Measurements from ENCODE around the gene FNIP2. TPM values are rescaled to one million over a fixed set of nuclear protein-coding genes. Genes with fewer than 3 reads are reported as not detected.
A peak's percentile ranks its signal among the peaks of the same experiment; 100 is the strongest.

The FNIP2 gene
- total and polyA plus RNA-seq, 2 donors (not counting 1 experiment from before 2014, with no cell fraction given), result 16.9 to 36.8 TPM

DNA sequence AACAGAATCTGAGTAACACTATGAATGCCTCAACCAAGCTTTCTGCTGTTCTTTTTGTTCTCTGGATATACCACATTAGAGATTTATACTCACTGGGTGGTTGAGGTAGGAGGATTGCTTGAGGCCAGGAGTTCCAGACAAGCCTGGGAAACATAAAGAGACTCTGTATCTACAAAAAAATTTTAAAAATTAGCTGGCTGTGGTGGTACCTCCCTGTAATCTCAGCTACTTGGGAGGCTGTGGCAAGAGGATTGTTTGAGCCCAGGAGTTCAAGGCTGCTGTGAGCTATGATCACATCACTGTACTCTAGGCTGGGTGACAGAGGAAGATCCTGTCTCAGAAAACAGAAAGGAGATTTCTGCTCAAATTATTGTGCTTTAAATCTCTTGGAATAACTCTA is 172.5 kb downstream of the FNIP2 start:
- H2AFZ ChIP-seq (ENCODE audit: low read length), result no peak overlapping the region
- DNase-seq (ENCODE audit: low read depth in 2 of 2), result no peak
- H3K36me3 ChIP-seq (ENCODE audit: control insufficient read depth, insufficient read depth, low read length), result no peaks in the 10 kb centered on the region
- H4K20me1 ChIP-seq (ENCODE audit: control insufficient read depth, extremely low read depth, insufficient read depth, low read length), result no peaks in the 10 kb centered on the region
- H3K79me2 ChIP-seq (ENCODE audit: control insufficient read depth, insufficient read depth, low read length), result no peaks in the 10 kb centered on the region
- H3K27me3 ChIP-seq (ENCODE audit: control insufficient read depth, insufficient read depth, low read length), result no peaks in the 10 kb centered on the region
- H3K9me3 ChIP-seq (ENCODE audit: control insufficient read depth, insufficient read depth, low read depth, low read length), result no peaks in the 10 kb centered on the region
- H3K4me3 ChIP-seq (replicated peaks in 1 of 4; ENCODE audit: control extremely low read depth in 1 of 4, insufficient read depth in 1 of 4, low read depth in 3 of 4, low read length in 4 of 4), result no peak overlapping the region
- no peak overlapping the region for H3K27ac ChIP-seq (ENCODE audit: insufficient read depth, low read length)
- no peak overlapping the region for H3K9ac ChIP-seq (ENCODE audit: insufficient read depth, low read length)
- H3K4me1 ChIP-seq (ENCODE audit: control insufficient read depth, extremely low read depth, insufficient read depth, low read length), result no peaks in the 10 kb centered on the region
- H3K4me2 ChIP-seq (ENCODE audit: extremely low read depth, insufficient read depth, low read length), result no peak overlapping the region
- TF ChIP-seq EZH2 (IDR thresholded peaks at IDR 0.05; ENCODE audit: low read length, missing control alignments), result no peak

DNA sequence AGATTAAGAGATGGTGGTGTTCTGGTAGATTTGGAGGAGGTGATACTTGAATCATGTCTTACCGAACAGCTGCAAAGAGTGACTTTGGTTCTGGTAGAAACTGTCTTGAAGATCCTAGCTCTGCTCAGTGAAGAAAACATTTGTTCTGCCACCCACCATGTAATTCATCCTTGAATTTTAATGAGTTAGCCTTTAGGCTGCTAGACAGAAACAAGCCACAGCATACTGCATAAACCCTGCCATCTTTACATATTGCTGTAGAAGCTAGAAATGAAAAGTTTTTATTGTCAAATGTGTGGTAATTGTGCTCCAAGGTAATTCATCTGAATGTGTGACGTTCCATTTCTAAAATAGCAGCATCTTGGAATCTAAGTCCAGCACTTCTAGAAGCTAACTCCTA is 173.1 kb downstream of the FNIP2 start:
- Histone ChIP-seq H3K4me3 (replicated peaks in 1 of 4; ENCODE audit: control extremely low read depth in 1 of 4, insufficient read depth in 1 of 4, low read depth in 3 of 4, low read length in 4 of 4) (no peak overlapping the region), H2AFZ (ENCODE audit: low read length) (no peak overlapping the region), H3K9me3 (ENCODE audit: control insufficient read depth, insufficient read depth, low read depth, low read length) (no peaks in the 10 kb centered on the region), H3K79me2 (ENCODE audit: control insufficient read depth, insufficient read depth, low read length) (no peaks in the 10 kb centered on the region), H4K20me1 (ENCODE audit: control insufficient read depth, extremely low read depth, insufficient read depth, low read length) (no peaks in the 10 kb centered on the region), H3K27ac (ENCODE audit: insufficient read depth, low read length) (no peak overlapping the region), H3K4me2 (ENCODE audit: extremely low read depth, insufficient read depth, low read length) (no peak overlapping the region), H3K9ac (ENCODE audit: insufficient read depth, low read length) (no peak overlapping the region), H3K4me1 (ENCODE audit: control insufficient read depth, extremely low read depth, insufficient read depth, low read length) (no peaks in the 10 kb centered on the region), H3K36me3 (ENCODE audit: control insufficient read depth, insufficient read depth, low read length) (no peaks in the 10 kb centered on the region), H3K27me3 (ENCODE audit: control insufficient read depth, insufficient read depth, low read length) (no peaks in the 10 kb centered on the region)
- no peak for TF ChIP-seq EZH2 (IDR thresholded peaks at IDR 0.05; ENCODE audit: low read length, missing control alignments)
- TF ChIP-seq, protein P1, sequence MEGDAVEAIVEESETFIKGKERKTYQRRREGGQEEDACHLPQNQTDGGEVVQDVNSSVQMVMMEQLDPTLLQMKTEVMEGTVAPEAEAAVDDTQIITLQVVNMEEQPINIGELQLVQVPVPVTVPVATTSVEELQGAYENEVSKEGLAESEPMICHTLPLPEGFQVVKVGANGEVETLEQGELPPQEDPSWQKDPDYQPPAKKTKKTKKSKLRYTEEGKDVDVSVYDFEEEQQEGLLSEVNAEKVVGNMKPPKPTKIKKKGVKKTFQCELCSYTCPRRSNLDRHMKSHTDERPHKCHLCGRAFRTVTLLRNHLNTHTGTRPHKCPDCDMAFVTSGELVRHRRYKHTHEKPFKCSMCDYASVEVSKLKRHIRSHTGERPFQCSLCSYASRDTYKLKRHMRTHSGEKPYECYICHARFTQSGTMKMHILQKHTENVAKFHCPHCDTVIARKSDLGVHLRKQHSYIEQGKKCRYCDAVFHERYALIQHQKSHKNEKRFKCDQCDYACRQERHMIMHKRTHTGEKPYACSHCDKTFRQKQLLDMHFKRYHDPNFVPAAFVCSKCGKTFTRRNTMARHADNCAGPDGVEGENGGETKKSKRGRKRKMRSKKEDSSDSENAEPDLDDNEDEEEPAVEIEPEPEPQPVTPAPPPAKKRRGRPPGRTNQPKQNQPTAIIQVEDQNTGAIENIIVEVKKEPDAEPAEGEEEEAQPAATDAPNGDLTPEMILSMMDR (conservative IDR thresholded peaks at IDR 0.05 in 1 of 2, IDR thresholded peaks at IDR 0.05 in 1 of 2; ENCODE audit: low read depth in 1 of 2, low read length in 2 of 2), result no peak
- DNase-seq (ENCODE audit: low read depth in 2 of 2), result no peak

DNA sequence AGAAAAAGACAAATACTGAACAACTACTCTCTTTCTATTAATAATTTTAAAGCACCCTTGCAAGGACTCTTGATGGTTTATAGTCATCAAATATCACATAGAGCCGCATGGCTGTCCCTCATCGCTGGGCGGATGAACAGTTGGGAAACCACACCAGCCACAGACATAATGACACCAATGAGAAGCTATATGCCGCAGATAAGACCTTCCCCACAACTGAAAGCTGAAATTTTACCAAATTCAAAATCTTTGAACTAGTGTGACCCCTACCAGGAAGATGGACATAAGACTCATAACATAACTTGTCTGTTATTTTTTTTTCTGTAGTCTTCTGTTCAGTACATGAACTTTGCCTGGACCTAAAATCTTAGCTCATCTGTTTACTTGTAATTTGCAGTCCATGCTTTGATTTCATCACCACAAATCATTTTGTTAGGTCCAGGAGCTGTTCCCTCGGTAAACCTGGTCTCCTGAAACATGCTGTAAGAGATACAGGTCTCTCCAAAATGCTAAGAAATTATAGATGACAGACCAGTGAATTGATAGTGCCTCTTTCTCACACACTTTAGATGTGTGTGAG is 176.8 kb downstream of the FNIP2 start:
- no peaks in the 10 kb centered on the region for H3K36me3 ChIP-seq (ENCODE audit: control insufficient read depth, insufficient read depth, low read length)
- DNase-seq (ENCODE audit: low read depth in 2 of 2), result peak in 1 of 2 donors; percentile 10
- no peaks in the 10 kb centered on the region for H3K4me1 ChIP-seq (ENCODE audit: control insufficient read depth, extremely low read depth, insufficient read depth, low read length)
- no peaks in the 10 kb centered on the region for H3K27me3 ChIP-seq (ENCODE audit: control insufficient read depth, insufficient read depth, low read length)
- H4K20me1 ChIP-seq (ENCODE audit: control insufficient read depth, extremely low read depth, insufficient read depth, low read length), result no peaks in the 10 kb centered on the region
- no peak overlapping the region for H3K4me3 ChIP-seq (replicated peaks in 1 of 4; ENCODE audit: control extremely low read depth in 1 of 4, insufficient read depth in 1 of 4, low read depth in 3 of 4, low read length in 4 of 4)
- H3K9ac ChIP-seq (ENCODE audit: insufficient read depth, low read length), result no peak overlapping the region
- H2AFZ ChIP-seq (ENCODE audit: low read length), result no peak overlapping the region
- H3K79me2 ChIP-seq (ENCODE audit: control insufficient read depth, insufficient read depth, low read length), result no peaks in the 10 kb centered on the region
- no peak for TF ChIP-seq EZH2 (IDR thresholded peaks at IDR 0.05; ENCODE audit: low read length, missing control alignments)
- TF ChIP-seq, protein P1 (conservative IDR thresholded peaks at IDR 0.05 in 1 of 2, IDR thresholded peaks at IDR 0.05 in 1 of 2; ENCODE audit: low read depth in 1 of 2, low read length in 2 of 2), result no peak
- H3K9me3 ChIP-seq (ENCODE audit: control insufficient read depth, insufficient read depth, low read depth, low read length), result no peaks in the 10 kb centered on the region
- H3K4me2 ChIP-seq (ENCODE audit: extremely low read depth, insufficient read depth, low read length), result no peak overlapping the region
- no peak overlapping the region for H3K27ac ChIP-seq (ENCODE audit: insufficient read depth, low read length)
